HEK293 (cell line): ENCODE results near the gene C19orf73.
A peak's percentile ranks its signal among the peaks of the same experiment; 100 is the strongest.

Experiments
- CTCF ChIA-PET: fragments of 350-600 bp; formaldehyde crosslinking; extraction: SDS; loops from one replicate; lab custom pipeline; 2021; ENCODE audit warnings: antibody characterized with exemption; lab: Yijun Ruan, JAX
- POLR2A ChIA-PET: fragments of 300-600 bp; formaldehyde crosslinking; extraction: SDS; loops from one replicate; lab custom pipeline; 2020; ENCODE audit warnings: antibody characterized with exemption, inconsistent platforms; lab: Yijun Ruan, JAX
- H3K27ac ChIP-seq: fragments of 200-500 bp; sonication (Bioruptor generic); 2 replicates; pipeline ENCODE4 v1.5.1; 2014; ENCODE audit warnings: low read depth, low read length, control low read depth, inconsistent platforms; ENCODE audit errors: extremely low read depth
- H3K36me3 ChIP-seq, 2 experiments: fragments of 200-500 bp in 1 of 2; sonication (Bioruptor generic) in 1 of 2; 1 replicate in 1 of 2; 2 replicates in 1 of 2; pipeline ENCODE4 v1.5.1; 2014 to 2017; ENCODE audit warnings: inconsistent platforms in 2 of 2, low read length in 2 of 2; ENCODE audit not compliant: control insufficient read depth in 2 of 2, insufficient read depth in 1 of 2
- H3K4me1 ChIP-seq: fragments of 200-500 bp; sonication (Bioruptor generic); 2 replicates; pipeline ENCODE4 v1.5.1; 2014; ENCODE audit warnings: mild to moderate bottlenecking, low read length, inconsistent platforms; ENCODE audit not compliant: control insufficient read depth, insufficient read depth
- H3K4me3 ChIP-seq: 2 replicates; pipeline ENCODE4 v1.5.1; 2011; ENCODE audit warnings: low read depth, mild to moderate bottlenecking, control low read depth, low read length, moderate library complexity
- H3K9me3 ChIP-seq: fragments of 200-500 bp; sonication (Bioruptor generic); 2 replicates; pipeline ENCODE4 v1.5.1; 2014; ENCODE audit warnings: low read depth, low read length, inconsistent platforms; ENCODE audit not compliant: control insufficient read depth, insufficient read depth
- CTCF ChIP-seq: fragments of 450-650 bp; formaldehyde crosslinking; IDR thresholded peaks from 2 replicates; pipeline ENCODE4 v1.5.1; 2016; ENCODE audit warnings: missing biosample characterization, missing genetic modification characterization
- GFI1B ChIP-seq: fragments of 450-650 bp; formaldehyde crosslinking; IDR thresholded peaks from 2 replicates; pipeline ENCODE4 v1.5.1; 2016; ENCODE audit warnings: missing biosample characterization, missing genetic modification characterization
- GLIS1 ChIP-seq: fragments of 450-650 bp; formaldehyde crosslinking; IDR thresholded peaks from 2 replicates; pipeline ENCODE4 v1.5.1; 2016; ENCODE audit warnings: missing biosample characterization, missing genetic modification characterization
- GLIS2 ChIP-seq: fragments of 450-650 bp; formaldehyde crosslinking; IDR thresholded peaks from 2 replicates; pipeline ENCODE4 v1.5.1; 2016; ENCODE audit warnings: missing biosample characterization, missing genetic modification characterization
- HIC1 ChIP-seq: fragments of 450-650 bp; formaldehyde crosslinking; IDR thresholded peaks from 2 replicates; pipeline ENCODE4 v1.5.1; 2016; ENCODE audit warnings: missing biosample characterization, missing genetic modification characterization
- HOXD13 ChIP-seq: sonication (generic); formaldehyde crosslinking; IDR thresholded peaks from 2 replicates; pipeline ENCODE4 v1.8.0; 2022; ENCODE audit warnings: missing genetic modification reagents, borderline replicate concordance
- KLF10 ChIP-seq: fragments of 450-650 bp; IDR thresholded peaks from 2 replicates; pipeline ENCODE4 v1.5.1; 2018; ENCODE audit warnings: missing biosample characterization, mild to moderate bottlenecking, missing genetic modification characterization
- KLF17 ChIP-seq: fragments of 450-650 bp; formaldehyde crosslinking; IDR thresholded peaks from 2 replicates; pipeline ENCODE4 v1.5.1; 2016; ENCODE audit warnings: missing biosample characterization, missing genetic modification characterization
- KLF9 ChIP-seq: fragments of 450-650 bp; formaldehyde crosslinking; IDR thresholded peaks from 2 replicates; pipeline ENCODE4 v1.5.1; 2016; ENCODE audit warnings: missing biosample characterization, missing genetic modification characterization, low read depth
- OVOL3 ChIP-seq: fragments of 450-650 bp; formaldehyde crosslinking; IDR thresholded peaks from 2 replicates; pipeline ENCODE4 v1.5.1; 2016; ENCODE audit warnings: missing biosample characterization, missing genetic modification characterization
- PRDM4 ChIP-seq: fragments of 450-650 bp; formaldehyde crosslinking; IDR thresholded peaks from 2 replicates; pipeline ENCODE4 v1.5.1; 2017; ENCODE audit warnings: missing biosample characterization, missing genetic modification characterization
- ZBTB17 ChIP-seq: fragments of 450-650 bp; formaldehyde crosslinking; IDR thresholded peaks from 2 replicates; pipeline ENCODE4 v1.5.1; 2016; ENCODE audit warnings: missing biosample characterization, missing genetic modification characterization
- ZBTB20 ChIP-seq: fragments of 450-650 bp; formaldehyde crosslinking; IDR thresholded peaks from 2 replicates; pipeline ENCODE4 v1.5.1; 2016; ENCODE audit warnings: missing biosample characterization, missing genetic modification characterization
- ZFP3 ChIP-seq: fragments of 450-650 bp; formaldehyde crosslinking; IDR thresholded peaks from 2 replicates; pipeline ENCODE4 v1.5.1; 2016; ENCODE audit warnings: low read depth, missing biosample characterization, missing genetic modification characterization
- ZNF133 ChIP-seq: fragments of 450-650 bp; formaldehyde crosslinking; IDR thresholded peaks from 2 replicates; pipeline ENCODE4 v1.5.1; 2016; ENCODE audit warnings: missing biosample characterization, missing genetic modification characterization
- ZNF23 ChIP-seq: fragments of 450-650 bp; formaldehyde crosslinking; IDR thresholded peaks from 2 replicates; pipeline ENCODE4 v1.5.1; 2016; ENCODE audit warnings: missing biosample characterization, missing genetic modification characterization, borderline replicate concordance
- ZNF24 ChIP-seq: fragments of 450-650 bp; formaldehyde crosslinking; IDR thresholded peaks from 2 replicates; pipeline ENCODE4 v1.5.1; 2016; ENCODE audit warnings: missing biosample characterization, missing genetic modification characterization
- ZNF324 ChIP-seq: fragments of 450-650 bp; formaldehyde crosslinking; IDR thresholded peaks from 2 replicates; pipeline ENCODE4 v1.5.1; 2016; ENCODE audit warnings: missing biosample characterization, missing genetic modification characterization
- ZNF362 ChIP-seq: fragments of 450-650 bp; formaldehyde crosslinking; IDR thresholded peaks from 2 replicates; pipeline ENCODE4 v1.5.1; 2016; ENCODE audit warnings: missing biosample characterization, missing genetic modification characterization
- ZNF416 ChIP-seq: fragments of 450-650 bp; formaldehyde crosslinking; IDR thresholded peaks from 2 replicates; pipeline ENCODE4 v1.5.1; 2016; ENCODE audit warnings: missing biosample characterization, missing genetic modification characterization
- ZNF501 ChIP-seq: fragments of 450-650 bp; formaldehyde crosslinking; IDR thresholded peaks from 2 replicates; pipeline ENCODE4 v1.5.1; 2016; ENCODE audit warnings: missing biosample characterization, missing genetic modification characterization
- ZNF600 ChIP-seq: fragments of 450-650 bp; formaldehyde crosslinking; IDR thresholded peaks from 2 replicates; pipeline ENCODE4 v1.5.1; 2016; ENCODE audit warnings: missing biosample characterization, missing genetic modification characterization
- ZNF777 ChIP-seq: fragments of 450-650 bp; formaldehyde crosslinking; IDR thresholded peaks from 2 replicates; pipeline ENCODE4 v1.5.1; 2017; ENCODE audit warnings: missing biosample characterization, missing genetic modification characterization, borderline replicate concordance

Gene C19orf73

GRCh38 chr19:49085868-49086232, 33.1 kb downstream of the C19orf73 start:
- ChIA-PET CTCF (interaction anchor here (0.6 to 4.0 kb wide), 3 partner anchors 12 to 38 kb away, joined by 3 to 36 read pairs (median 4); no protein-coding TSS in a partner anchor), POLR2A (interaction anchor here (0.6 to 1.2 kb wide), 3 partner anchors 10 to 92 kb away, joined by 3 read pairs; partner anchors contain the start of genes GYS1 and RUVBL2)

GRCh38 chr19:49085020-49085867, 33.7 kb downstream of the C19orf73 start, which contains the start of gene SNRNP70:
TSS of gene SNRNP70 (plus strand) at chr19:49085451. CDS start at chr19:49086415, 964 bp downstream.
- ChIA-PET POLR2A (no interaction called here), CTCF (interaction anchor here (0.7 to 4.0 kb wide), 2 partner anchors 12 to 21 kb away, joined by 4 to 36 read pairs; no protein-coding TSS in a partner anchor)
- Histone ChIP-seq H3K9me3 (no peaks in the 10 kb centered on the region), H3K27ac (peak within 1 kb of the TSS; percentile 92), H3K4me3 (peak within 1 kb of the TSS; percentile 89), H3K4me1 (peaks cover 5% of the 10 kb centered on the region; the same call in 1 of the 2 replicates), H3K36me3 (peaks cover 36 to 39% of the 10 kb centered on the region in 2 experiments)
- TF ChIP-seq ZNF777 (tag by site-specific recombination) (peak; percentile 70; the same call in 1 of the 2 replicates), HOXD13 (CRISPR knock-in tag) (0 out of 2 replicates have a peak, but pooled peaks have one; percentile 43), KLF9 (tag by site-specific recombination) (peak; percentile 96), ZFP3 (no peak), ZNF600 (tag by site-specific recombination) (peak; percentile 65), OVOL3 (tag by site-specific recombination) (peak; percentile 92), GFI1B (tag by site-specific recombination) (peak; percentile 27; the same call in 1 of the 2 replicates), GLIS1 (peak; percentile 91), GLIS2 (tag by site-specific recombination) (peak; percentile 98), ZNF24 (tag by site-specific recombination) (peak; percentile 79; the same call in 1 of the 2 replicates), ZNF416 (tag by site-specific recombination) (peak; percentile 46; the same call in 1 of the 2 replicates), KLF17 (tag by site-specific recombination) (peak; percentile 90; the same call in 1 of the 2 replicates), KLF10 (tag by site-specific recombination) (peak; percentile 78; the same call in 1 of the 2 replicates), CTCF (tag by site-specific recombination) (peak; percentile 65; the same call in 1 of the 2 replicates), ZBTB17 (peak; percentile 94), ZNF23 (peak; percentile 53; the same call in 1 of the 2 replicates), ZNF362 (no peak), ZBTB20 (peak; percentile 87; the same call in 1 of the 2 replicates), PRDM4 (tag by site-specific recombination) (peak; percentile 59), ZNF324 (peak; percentile 85; the same call in 1 of the 2 replicates)

More at GRCh38 chr19:49085868-49086232, 33.1 kb downstream of the C19orf73 start:
- H3K4me1 ChIP-seq, result peaks cover 5% of the 10 kb centered on the region; the same call in 1 of the 2 replicates
- H3K36me3 ChIP-seq, result peaks cover 42 to 45% of the 10 kb centered on the region in 2 experiments
- TF ChIP-seq ZNF133 (tag by site-specific recombination) (0 out of 2 replicates have a peak, but pooled peaks have one; percentile 6), ZNF501 (tag by site-specific recombination) (no peak), HIC1 (tag by site-specific recombination) (no peak)
- peak overlapping the region; percentile 89 for H3K4me3 ChIP-seq
- peak overlapping the region; percentile 92 for H3K27ac ChIP-seq
- no peaks in the 10 kb centered on the region for H3K9me3 ChIP-seq
